Immature natural killer cell (primary cell): Measurements from ENCODE around the gene DDI1. TPM values are rescaled to one million over a fixed set of nuclear protein-coding genes. Genes with fewer than 3 reads are reported as not detected.
A peak's percentile ranks its signal among the peaks of the same experiment; 100 is the strongest.

Experiments used
- DNase-seq, 3 donors: peaks; one replicate each; pipeline ENCODE4 v3.0.0; 2022; ENCODE audit warnings: mixed read lengths in 1 of 3
- H3K27ac Mint-ChIP-seq, 6 donors: one replicate each; pipeline ENCODE4 v1.8.0; 2020; ENCODE audit warnings: mixed read lengths in 6 of 6, mild to moderate bottlenecking in 5 of 6, inconsistent platforms in 4 of 6, moderate library complexity in 3 of 6
- H3K27me3 Mint-ChIP-seq, 3 donors: one replicate each; pipeline ENCODE4 v1.8.0; 2020 to 2021; ENCODE audit warnings: low read depth in 3 of 3, mild to moderate bottlenecking in 3 of 3, mixed read lengths in 3 of 3, moderate library complexity in 3 of 3, inconsistent platforms in 1 of 3
- H3K36me3 Mint-ChIP-seq, 3 donors: one replicate each; pipeline ENCODE4 v1.8.0; 2020; ENCODE audit warnings: mixed read lengths in 3 of 3, inconsistent platforms in 2 of 3, mild to moderate bottlenecking in 2 of 3
- H3K4me1 Mint-ChIP-seq, 2 donors: one replicate each; pipeline ENCODE4 v1.8.0; 2020; ENCODE audit warnings: inconsistent platforms in 2 of 2, mild to moderate bottlenecking in 2 of 2, mixed read lengths in 2 of 2, moderate library complexity in 1 of 2
- H3K4me3 Mint-ChIP-seq, 5 donors: one replicate each; pipeline ENCODE4 v1.8.0; 2020; ENCODE audit warnings: mild to moderate bottlenecking in 5 of 5, mixed read lengths in 5 of 5, inconsistent platforms in 3 of 5, moderate library complexity in 3 of 5
- H3K9me3 Mint-ChIP-seq, 6 donors: one replicate each; pipeline ENCODE4 v1.8.0; 2020; ENCODE audit warnings: mild to moderate bottlenecking in 6 of 6, mixed read lengths in 6 of 6, inconsistent platforms in 4 of 6, moderate library complexity in 3 of 6
- polyA plus RNA-seq, 3 donors: library from polyadenylated mRNA; unstranded; fragments of 300-500 nt; fragmentation: Illumina TruSeq; gene quantifications; one replicate each; pipeline ENCODE4 v1.2.3, GENCODE V29; 2021

DDI1 gene
- under 1 TPM in 2 of 3 donors, not detected in 1; 0.11 to 0.17 TPM for polyA plus RNA-seq

DNA sequence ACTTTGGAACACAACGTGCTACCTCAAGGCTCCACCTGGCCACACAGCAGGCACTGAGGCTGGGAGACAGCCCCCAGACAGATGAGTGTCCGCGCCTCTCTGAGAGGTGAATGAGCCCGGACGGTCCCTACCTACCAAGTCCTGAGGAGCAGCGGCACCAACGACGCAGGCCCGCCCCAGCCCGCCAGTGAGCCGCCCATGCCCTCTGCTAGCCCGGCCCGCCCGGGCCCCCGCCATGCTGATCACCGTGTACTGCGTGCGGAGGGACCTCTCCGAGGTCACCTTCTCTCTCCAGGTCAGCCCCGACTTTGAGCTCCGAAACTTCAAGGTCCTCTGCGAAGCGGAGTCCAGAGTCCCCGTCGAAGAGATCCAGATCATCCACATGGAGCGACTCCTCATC, at the start of gene DDI1:
TSS of gene DDI1 (plus strand) at position 53 of the 400 bp plus-strand sequence. CDS start at position 236, 183 bp downstream.
- Mint-ChIP-seq H3K27me3 (peaks cover 0 to 2% (median 0%) of the 10 kb centered on the region in 3 donors), H3K4me3 (no peak within 1 kb of the TSS), H3K9me3 (no peaks in the 10 kb centered on the region), H3K4me1 (peaks cover 4 to 34% of the 10 kb centered on the region in 2 donors), H3K36me3 (peaks cover 12 to 22% (median 13%) of the 10 kb centered on the region in 3 donors), H3K27ac (peak within 1 kb of the TSS in 1 of 6 donors; percentile 12)
- no peak for DNase-seq

DNA sequence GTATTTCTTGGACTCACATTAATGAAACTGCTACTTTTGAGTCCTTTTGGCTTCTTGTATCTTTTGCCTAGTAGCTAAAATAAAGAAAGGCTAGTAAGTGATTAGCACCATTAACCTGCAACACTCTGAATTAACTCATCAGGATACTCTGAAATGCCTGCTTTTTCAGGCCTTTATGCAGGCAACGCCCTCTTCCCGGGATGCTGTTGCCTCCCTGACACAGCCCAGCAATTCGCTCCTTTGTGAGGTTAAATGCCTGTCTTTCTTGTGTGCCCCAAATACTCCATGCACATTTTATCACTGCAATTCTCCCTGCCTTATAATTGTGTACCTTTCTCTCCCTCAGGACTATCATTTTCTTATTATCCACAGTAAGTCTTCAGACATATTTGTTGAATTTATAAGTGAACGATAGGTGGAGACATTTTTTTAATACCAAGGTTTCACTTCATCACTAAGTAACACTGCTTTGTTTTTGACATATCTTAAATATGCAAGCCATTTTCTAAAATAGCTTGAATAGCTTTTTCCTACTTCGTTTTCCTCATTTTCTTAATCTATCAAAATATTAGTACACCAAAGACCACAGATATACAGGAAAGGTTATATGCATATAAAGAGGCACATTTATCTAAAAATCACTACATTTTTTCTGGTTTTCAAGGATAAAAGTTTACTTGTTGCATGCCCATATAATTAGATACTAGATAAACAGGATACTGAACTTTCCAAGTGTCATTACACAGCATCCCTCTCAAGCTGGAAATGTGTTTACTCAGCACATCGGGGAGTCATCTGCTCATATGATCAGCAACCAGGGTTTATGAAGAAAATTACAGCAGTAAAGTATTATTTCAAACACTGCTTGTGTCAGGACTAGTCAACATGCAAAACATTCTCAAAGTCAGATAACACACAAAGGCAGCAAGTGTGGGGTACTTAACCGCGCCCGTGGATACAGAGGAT, 48.5 kb upstream of the DDI1 start:
- no peak for DNase-seq
- Mint-ChIP-seq H3K36me3 (peaks cover 13 to 32% (median 23%) of the 10 kb centered on the region in 3 donors), H3K27me3 (peaks cover 0 to 2% (median 0%) of the 10 kb centered on the region in 3 donors), H3K9me3 (peaks cover 0 to 5% (median 0%) of the 10 kb centered on the region in 6 donors), H3K4me3 (no peak overlapping the region), H3K27ac (peak overlapping the region in 1 of 6 donors; percentile 14), H3K4me1 (peaks cover 8 to 19% of the 10 kb centered on the region in 2 donors)

DNA sequence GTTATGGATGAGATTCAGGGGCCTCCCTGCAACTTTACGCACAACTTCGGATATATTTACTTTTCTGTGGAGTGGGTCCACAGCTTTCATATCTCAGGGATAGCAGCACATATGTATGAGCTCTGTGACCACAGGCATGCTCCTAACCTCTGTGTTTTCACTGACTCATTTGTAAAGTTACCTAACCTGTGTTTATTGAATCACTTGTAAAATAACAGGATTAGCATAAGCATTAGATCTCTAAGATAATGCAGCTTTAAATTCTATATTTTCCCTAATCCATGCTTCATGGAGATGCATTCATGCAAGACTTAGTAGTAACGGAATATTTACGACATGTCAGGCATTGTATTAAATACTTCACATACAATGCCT, 47.9 kb upstream of the DDI1 start:
- Mint-ChIP-seq H3K36me3 (peaks cover 11 to 28% (median 22%) of the 10 kb centered on the region in 3 donors), H3K4me1 (peaks cover 7 to 19% of the 10 kb centered on the region in 2 donors), H3K27ac (no peak overlapping the region), H3K9me3 (peaks cover 0 to 5% (median 0%) of the 10 kb centered on the region in 6 donors), H3K4me3 (no peak overlapping the region), H3K27me3 (peaks cover 0 to 2% (median 0%) of the 10 kb centered on the region in 3 donors)
- DNase-seq: no peak

DNA sequence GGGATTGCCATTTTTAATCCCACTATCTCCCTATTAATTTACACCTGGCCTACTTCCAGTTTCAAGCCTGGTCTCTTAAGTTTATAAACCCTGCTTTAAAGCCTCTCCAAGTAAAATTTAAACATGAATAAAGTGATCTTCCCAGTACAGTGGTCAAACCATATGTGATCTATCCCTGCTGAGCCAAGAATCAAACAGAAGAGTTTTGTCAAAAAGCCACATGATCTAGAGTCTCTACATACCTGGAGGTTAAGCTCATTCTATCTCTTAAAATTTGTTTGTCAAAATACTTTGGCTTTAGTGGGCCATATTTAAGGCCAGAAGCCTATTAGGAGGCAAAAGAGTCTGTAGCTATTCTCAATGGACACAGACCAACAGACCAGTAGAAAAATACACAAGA, 42.9 kb upstream of the DDI1 start:
- Mint-ChIP-seq H3K4me3 (no peak overlapping the region), H3K4me1 (no peaks in the 10 kb centered on the region), H3K27me3 (no peaks in the 10 kb centered on the region), H3K9me3 (no peaks in the 10 kb centered on the region), H3K27ac (no peak overlapping the region), H3K36me3 (peaks cover 6 to 23% (median 11%) of the 10 kb centered on the region in 3 donors)
- DNase-seq: no peak

DNA sequence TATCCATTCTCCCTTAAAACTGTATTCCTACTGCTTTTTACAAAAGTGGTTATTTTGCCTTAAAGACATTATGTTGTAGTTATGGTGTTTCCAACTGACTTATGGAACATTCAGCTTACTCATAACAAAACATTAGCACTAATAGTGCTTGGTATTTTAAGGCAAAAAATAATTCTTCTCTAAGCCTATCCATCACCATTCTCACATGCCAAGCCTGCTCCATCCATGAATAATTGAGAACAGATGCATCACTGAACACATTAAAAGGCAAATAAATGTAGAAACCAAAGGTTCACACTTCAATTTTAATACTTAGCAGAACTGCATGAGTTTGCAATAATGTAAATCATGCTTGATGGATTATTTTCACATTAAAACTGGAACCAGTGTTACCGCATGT, 42.3 kb upstream of the DDI1 start:
- no peak overlapping the region for H3K4me3 Mint-ChIP-seq
- no peaks in the 10 kb centered on the region for H3K4me1 Mint-ChIP-seq
- H3K27ac Mint-ChIP-seq: no peak overlapping the region
- DNase-seq: no peak
- no peaks in the 10 kb centered on the region for H3K27me3 Mint-ChIP-seq
- H3K9me3 Mint-ChIP-seq: no peaks in the 10 kb centered on the region
- peaks cover 10 to 27% (median 14%) of the 10 kb centered on the region in 3 donors for H3K36me3 Mint-ChIP-seq

DNA sequence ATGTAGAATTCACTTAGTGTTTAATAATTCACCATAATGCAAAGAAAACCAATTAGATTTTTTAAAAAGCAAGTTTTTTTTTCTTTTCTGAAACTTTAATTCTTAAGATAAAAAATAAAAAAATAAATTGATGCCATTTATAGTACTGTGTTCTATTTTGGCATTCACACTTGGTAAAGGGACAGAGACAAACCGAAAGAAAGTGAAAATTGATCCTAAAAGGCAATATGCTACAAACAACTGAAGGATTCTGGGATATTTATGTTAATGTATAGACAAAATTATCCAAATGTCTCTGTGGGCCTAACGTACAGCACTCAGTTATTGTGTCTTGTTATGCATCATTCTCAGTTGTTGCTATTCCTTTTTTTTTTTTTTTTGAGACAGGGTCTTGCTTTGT, 41.9 kb upstream of the DDI1 start:
- Mint-ChIP-seq H3K27ac (no peak overlapping the region), H3K4me1 (no peaks in the 10 kb centered on the region), H3K36me3 (peaks cover 12 to 31% (median 14%) of the 10 kb centered on the region in 3 donors), H3K9me3 (no peaks in the 10 kb centered on the region), H3K27me3 (no peaks in the 10 kb centered on the region), H3K4me3 (no peak overlapping the region)
- no peak for DNase-seq

DNA sequence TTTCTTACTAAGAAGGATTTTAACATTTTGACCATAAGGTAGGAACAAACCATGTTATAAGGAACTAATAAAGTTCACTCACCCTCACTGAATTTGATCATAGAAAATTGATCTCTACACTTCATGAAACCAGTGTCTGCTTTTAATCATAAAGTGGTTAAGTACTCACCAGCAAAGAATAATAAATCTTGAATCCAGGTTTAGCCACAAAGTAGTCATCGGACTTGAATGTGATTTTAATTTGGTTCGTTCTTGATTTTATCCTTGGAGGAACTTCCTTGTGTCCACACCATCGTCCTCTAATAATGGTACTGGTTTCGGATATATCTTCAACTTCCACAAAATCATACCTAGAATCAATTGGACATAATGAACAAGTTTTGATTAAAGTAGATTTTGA, 40.5 kb upstream of the DDI1 start:
- Mint-ChIP-seq H3K4me1 (peaks cover 0 to 7% of the 10 kb centered on the region in 2 donors), H3K9me3 (no peaks in the 10 kb centered on the region), H3K27ac (no peak overlapping the region), H3K27me3 (no peaks in the 10 kb centered on the region), H3K36me3 (peaks cover 12 to 41% (median 20%) of the 10 kb centered on the region in 3 donors), H3K4me3 (no peak overlapping the region)
- no peak for DNase-seq

DNA sequence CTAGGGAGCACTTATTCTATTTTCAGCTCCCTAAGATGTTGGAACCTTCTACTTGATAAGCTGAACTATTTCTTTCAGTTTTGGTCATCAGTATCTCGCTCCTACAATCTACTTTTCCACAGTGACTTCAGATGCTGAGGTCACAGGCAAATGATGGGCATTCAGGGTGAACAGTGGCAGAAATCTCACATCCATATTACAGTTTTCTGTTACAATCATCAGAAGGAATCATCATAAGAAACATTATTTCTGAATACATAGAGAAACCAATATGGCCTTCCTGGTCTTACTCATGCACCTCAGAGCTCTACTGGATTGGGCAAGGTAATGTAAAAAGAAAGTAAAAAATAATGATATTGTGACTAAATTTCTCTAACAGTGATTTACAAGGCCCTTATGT, 39.4 kb upstream of the DDI1 start:
- H3K4me3 Mint-ChIP-seq: no peak overlapping the region
- H3K27ac Mint-ChIP-seq: no peak overlapping the region
- peaks cover 12 to 41% (median 20%) of the 10 kb centered on the region in 3 donors for H3K36me3 Mint-ChIP-seq
- peaks cover 0 to 7% of the 10 kb centered on the region in 2 donors for H3K4me1 Mint-ChIP-seq
- H3K9me3 Mint-ChIP-seq: no peaks in the 10 kb centered on the region
- DNase-seq: no peak
- no peaks in the 10 kb centered on the region for H3K27me3 Mint-ChIP-seq

DNA sequence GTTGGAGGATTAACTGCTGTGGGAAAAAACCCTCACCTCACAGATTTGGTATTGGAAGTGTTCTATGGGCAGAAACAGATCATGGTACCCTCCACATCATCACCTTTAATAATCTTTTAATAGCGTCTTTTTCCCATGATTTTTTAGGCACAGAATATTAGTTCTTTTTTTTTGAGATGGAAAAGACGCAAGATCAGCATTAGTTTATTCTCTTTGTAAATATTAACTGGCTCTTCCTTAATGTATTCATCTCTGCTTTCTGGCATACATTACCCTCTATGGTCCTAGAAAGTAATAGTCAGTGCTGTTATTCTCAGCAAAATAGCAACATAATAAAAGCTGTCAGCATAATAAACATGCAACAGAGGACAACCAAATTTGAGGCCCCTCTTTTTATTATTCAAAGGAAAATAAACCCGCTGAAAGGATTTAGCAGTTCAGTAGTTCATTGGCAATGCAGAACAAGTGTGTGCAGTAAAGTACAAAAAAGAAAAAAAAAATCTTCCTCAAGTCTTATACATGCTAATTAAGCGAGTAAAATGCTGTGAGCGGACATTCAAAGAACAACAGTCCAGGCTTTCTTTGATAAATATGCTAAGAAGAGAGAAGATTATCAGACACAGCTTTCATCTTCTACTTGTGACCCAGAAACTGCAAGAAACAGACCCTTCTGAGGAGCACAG, 37.5 kb upstream of the DDI1 start:
- H3K27me3 Mint-ChIP-seq: no peaks in the 10 kb centered on the region
- H3K4me1 Mint-ChIP-seq: peaks cover 5 to 19% of the 10 kb centered on the region in 2 donors
- no peak overlapping the region for H3K4me3 Mint-ChIP-seq
- peak overlapping the region in 1 of 6 donors; percentile 38 for H3K27ac Mint-ChIP-seq
- no peak for DNase-seq
- H3K9me3 Mint-ChIP-seq: no peaks in the 10 kb centered on the region
- peaks cover 8 to 33% (median 15%) of the 10 kb centered on the region in 3 donors for H3K36me3 Mint-ChIP-seq

DNA sequence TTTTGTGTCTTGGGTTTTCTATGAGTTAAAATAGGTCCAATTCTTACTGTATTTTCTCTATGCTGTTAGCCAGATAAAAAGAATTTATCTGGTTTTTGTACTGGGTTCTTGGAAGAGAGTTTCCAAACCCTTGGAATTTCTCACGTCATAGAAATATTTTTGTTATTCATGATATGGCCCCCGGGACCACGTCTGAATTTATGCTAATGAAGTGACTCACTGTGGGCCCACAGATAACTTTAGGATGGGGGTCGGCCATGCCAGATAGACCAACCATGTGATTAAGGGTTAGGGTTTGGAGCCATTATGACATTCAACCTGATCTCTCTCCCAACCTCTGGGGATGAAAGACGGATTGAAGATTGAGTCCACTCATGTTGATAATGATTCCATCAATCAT, 35.6 kb upstream of the DDI1 start:
- peaks cover 8 to 24% (median 15%) of the 10 kb centered on the region in 3 donors for H3K36me3 Mint-ChIP-seq
- H3K4me1 Mint-ChIP-seq: peaks cover 5 to 23% of the 10 kb centered on the region in 2 donors
- no peak for DNase-seq
- no peaks in the 10 kb centered on the region for H3K9me3 Mint-ChIP-seq
- no peak overlapping the region for H3K4me3 Mint-ChIP-seq
- H3K27ac Mint-ChIP-seq: peak overlapping the region in 1 of 6 donors; percentile 10
- no peaks in the 10 kb centered on the region for H3K27me3 Mint-ChIP-seq

DNA sequence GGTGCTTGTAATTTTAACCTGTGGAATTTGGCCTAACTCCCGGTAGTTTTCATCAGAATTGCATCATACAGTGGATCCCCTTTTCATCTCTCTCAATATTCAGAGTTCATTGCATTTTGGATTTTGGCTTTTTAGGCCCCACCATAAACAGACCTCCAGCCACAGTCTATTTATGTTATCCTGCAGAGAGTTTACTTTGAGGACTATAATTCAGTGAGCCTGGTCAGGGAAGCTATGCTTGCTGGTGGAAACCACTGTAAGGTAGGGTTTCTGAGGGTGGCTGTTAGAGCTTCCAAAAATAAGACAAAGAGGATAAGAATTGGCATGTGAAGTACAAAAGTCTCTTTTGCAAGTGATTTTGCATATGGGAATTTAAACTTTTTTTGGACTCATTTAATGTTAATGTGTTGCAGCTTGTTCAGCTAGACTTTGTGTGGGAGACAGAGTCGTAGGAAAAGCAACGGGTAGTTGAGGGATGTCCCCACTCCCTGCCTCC, 34.8 kb upstream of the DDI1 start:
- Mint-ChIP-seq H3K4me1 (peaks cover 5 to 23% of the 10 kb centered on the region in 2 donors), H3K27me3 (no peaks in the 10 kb centered on the region), H3K36me3 (peaks cover 8 to 21% (median 15%) of the 10 kb centered on the region in 3 donors), H3K9me3 (no peaks in the 10 kb centered on the region), H3K4me3 (no peak overlapping the region), H3K27ac (no peak overlapping the region)
- DNase-seq: no peak

DNA sequence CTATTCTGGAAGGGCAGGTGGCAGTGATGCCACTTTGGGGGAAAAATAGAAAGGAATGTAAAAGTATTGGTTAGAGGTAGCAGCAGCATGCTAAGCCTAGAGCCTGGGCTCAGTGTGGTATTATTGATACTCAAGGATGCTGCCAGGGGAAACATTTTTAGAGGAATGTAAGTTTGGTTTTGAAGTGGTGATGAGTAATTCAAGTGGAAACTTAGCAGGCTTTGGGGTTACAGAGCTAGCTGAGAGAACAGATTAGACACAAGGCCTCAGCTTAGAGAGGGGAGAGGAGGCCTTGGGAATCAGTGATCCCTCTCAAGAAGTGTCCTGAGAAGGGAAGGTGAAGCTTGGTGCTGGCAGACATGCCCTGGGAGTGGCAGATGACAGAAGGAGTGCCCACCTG, 32.9 kb upstream of the DDI1 start:
- H3K9me3 Mint-ChIP-seq: no peaks in the 10 kb centered on the region
- peak overlapping the region in 1 of 6 donors; percentile 65 for H3K27ac Mint-ChIP-seq
- DNase-seq: no peak
- peaks cover 6 to 19% (median 12%) of the 10 kb centered on the region in 3 donors for H3K36me3 Mint-ChIP-seq
- H3K4me3 Mint-ChIP-seq: no peak overlapping the region
- no peaks in the 10 kb centered on the region for H3K27me3 Mint-ChIP-seq
- H3K4me1 Mint-ChIP-seq: peaks cover 7 to 30% of the 10 kb centered on the region in 2 donors

DNA sequence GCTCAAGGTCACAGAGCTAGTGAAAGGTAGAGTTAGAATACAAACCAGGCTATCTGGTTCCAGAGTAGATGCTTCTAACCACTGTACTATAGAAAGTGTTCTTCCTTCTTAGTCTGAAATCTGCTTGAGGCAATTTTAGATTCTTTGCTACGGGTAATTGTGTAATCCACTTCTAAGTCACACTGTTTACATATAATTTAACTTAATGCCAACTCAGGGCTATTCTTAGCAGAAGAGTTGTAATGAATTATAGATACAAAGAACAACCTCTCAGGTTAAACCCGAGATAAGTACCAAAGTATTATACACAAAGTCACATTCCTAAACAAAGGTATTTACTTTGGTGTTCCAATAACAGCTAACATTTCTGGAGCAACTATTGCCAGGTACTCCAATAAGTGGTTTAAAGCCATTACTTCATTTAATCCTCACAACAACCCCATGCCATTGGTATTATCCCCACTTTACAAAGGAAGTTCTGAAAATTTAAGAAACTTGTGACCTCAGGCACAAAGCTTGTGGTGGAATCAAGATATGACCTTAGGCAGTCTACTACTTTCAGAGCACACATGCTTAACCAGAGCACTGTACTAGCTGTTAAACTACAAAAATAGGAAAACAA, 31.1 kb upstream of the DDI1 start:
- Mint-ChIP-seq H3K27ac (no peak overlapping the region), H3K4me3 (no peak overlapping the region), H3K4me1 (peaks cover 7 to 32% of the 10 kb centered on the region in 2 donors), H3K9me3 (no peaks in the 10 kb centered on the region), H3K36me3 (peaks cover 0 to 5% (median 3%) of the 10 kb centered on the region in 3 donors), H3K27me3 (no peaks in the 10 kb centered on the region)
- DNase-seq: no peak
